ENCODE data around the gene ATXN2L.

DNA sequence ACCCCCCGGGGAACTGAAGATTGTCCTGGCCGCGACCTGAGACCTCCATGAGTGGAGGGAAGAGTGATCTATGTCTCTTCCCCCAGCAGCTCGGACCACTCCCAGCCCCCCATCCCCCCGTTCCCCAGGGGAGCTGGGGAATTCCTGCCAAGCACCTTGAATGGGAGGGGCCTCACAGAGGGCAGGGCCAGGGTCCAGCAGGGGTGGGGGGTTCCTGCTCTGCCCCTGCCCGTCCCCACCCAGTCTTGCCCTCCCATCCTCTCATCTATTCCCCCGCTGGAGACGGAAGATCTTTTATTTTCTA is 13.9 kb downstream of the ATXN2L start:
- TF ChIP-seq POLR2AphosphoS5 (IDR thresholded peaks at IDR 0.05; ENCODE audit: low read depth) (no peak), JUNB (IDR thresholded peaks at IDR 0.05; ENCODE audit: unreplicated experiment) (no peak), EZH2 (IDR thresholded peaks at IDR 0.05; ENCODE audit: low read depth, unreplicated experiment) (no peak), EZH2phosphoT487 (IDR thresholded peaks at IDR 0.05; ENCODE audit: unreplicated experiment) (no peak), NANOG (IDR thresholded peaks at IDR 0.05; ENCODE audit: borderline replicate concordance) (no peak), STAT1 (IDR thresholded peaks at IDR 0.05; ENCODE audit: unreplicated experiment) (no peak), ZNF331 (CRISPR knock-in tag; IDR thresholded peaks at IDR 0.05; ENCODE audit: low read depth) (no peak)
- TF ChIP-seq, protein P1, sequence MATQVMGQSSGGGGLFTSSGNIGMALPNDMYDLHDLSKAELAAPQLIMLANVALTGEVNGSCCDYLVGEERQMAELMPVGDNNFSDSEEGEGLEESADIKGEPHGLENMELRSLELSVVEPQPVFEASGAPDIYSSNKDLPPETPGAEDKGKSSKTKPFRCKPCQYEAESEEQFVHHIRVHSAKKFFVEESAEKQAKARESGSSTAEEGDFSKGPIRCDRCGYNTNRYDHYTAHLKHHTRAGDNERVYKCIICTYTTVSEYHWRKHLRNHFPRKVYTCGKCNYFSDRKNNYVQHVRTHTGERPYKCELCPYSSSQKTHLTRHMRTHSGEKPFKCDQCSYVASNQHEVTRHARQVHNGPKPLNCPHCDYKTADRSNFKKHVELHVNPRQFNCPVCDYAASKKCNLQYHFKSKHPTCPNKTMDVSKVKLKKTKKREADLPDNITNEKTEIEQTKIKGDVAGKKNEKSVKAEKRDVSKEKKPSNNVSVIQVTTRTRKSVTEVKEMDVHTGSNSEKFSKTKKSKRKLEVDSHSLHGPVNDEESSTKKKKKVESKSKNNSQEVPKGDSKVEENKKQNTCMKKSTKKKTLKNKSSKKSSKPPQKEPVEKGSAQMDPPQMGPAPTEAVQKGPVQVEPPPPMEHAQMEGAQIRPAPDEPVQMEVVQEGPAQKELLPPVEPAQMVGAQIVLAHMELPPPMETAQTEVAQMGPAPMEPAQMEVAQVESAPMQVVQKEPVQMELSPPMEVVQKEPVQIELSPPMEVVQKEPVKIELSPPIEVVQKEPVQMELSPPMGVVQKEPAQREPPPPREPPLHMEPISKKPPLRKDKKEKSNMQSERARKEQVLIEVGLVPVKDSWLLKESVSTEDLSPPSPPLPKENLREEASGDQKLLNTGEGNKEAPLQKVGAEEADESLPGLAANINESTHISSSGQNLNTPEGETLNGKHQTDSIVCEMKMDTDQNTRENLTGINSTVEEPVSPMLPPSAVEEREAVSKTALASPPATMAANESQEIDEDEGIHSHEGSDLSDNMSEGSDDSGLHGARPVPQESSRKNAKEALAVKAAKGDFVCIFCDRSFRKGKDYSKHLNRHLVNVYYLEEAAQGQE (IDR thresholded peaks at IDR 0.05; ENCODE audit: unreplicated experiment), result no peak
- TF ChIP-seq, protein P2, sequence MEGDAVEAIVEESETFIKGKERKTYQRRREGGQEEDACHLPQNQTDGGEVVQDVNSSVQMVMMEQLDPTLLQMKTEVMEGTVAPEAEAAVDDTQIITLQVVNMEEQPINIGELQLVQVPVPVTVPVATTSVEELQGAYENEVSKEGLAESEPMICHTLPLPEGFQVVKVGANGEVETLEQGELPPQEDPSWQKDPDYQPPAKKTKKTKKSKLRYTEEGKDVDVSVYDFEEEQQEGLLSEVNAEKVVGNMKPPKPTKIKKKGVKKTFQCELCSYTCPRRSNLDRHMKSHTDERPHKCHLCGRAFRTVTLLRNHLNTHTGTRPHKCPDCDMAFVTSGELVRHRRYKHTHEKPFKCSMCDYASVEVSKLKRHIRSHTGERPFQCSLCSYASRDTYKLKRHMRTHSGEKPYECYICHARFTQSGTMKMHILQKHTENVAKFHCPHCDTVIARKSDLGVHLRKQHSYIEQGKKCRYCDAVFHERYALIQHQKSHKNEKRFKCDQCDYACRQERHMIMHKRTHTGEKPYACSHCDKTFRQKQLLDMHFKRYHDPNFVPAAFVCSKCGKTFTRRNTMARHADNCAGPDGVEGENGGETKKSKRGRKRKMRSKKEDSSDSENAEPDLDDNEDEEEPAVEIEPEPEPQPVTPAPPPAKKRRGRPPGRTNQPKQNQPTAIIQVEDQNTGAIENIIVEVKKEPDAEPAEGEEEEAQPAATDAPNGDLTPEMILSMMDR (conservative IDR thresholded peaks at IDR 0.05; ENCODE audit: low read depth in 2 of 2), result no peak
- TF ChIP-seq, protein P3, sequence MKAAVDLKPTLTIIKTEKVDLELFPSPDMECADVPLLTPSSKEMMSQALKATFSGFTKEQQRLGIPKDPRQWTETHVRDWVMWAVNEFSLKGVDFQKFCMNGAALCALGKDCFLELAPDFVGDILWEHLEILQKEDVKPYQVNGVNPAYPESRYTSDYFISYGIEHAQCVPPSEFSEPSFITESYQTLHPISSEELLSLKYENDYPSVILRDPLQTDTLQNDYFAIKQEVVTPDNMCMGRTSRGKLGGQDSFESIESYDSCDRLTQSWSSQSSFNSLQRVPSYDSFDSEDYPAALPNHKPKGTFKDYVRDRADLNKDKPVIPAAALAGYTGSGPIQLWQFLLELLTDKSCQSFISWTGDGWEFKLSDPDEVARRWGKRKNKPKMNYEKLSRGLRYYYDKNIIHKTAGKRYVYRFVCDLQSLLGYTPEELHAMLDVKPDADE (IDR thresholded peaks at IDR 0.05), result no peak

Measured in GM23338 (cell line).